HG03354 (cell line): ENCODE measurements around the gene FHL3.
A peak's percentile ranks its signal among the peaks of the same experiment; 100 is the strongest.
"Not testable (repeated sequence)": the region's sequence is repeated elsewhere in the genome, so short reads cannot be mapped to it uniquely, and the experiment has no call there.

Source experiments
- ATAC-seq: cut with Tn5 transposase; IDR thresholded peaks from one replicate; pipeline ENCODE4 v1.9.1; 2021; ENCODE audit warnings: mild to moderate bottlenecking; ENCODE audit not compliant: unreplicated experiment, poor library complexity, severe bottlenecking

FHL3 gene

DNA sequence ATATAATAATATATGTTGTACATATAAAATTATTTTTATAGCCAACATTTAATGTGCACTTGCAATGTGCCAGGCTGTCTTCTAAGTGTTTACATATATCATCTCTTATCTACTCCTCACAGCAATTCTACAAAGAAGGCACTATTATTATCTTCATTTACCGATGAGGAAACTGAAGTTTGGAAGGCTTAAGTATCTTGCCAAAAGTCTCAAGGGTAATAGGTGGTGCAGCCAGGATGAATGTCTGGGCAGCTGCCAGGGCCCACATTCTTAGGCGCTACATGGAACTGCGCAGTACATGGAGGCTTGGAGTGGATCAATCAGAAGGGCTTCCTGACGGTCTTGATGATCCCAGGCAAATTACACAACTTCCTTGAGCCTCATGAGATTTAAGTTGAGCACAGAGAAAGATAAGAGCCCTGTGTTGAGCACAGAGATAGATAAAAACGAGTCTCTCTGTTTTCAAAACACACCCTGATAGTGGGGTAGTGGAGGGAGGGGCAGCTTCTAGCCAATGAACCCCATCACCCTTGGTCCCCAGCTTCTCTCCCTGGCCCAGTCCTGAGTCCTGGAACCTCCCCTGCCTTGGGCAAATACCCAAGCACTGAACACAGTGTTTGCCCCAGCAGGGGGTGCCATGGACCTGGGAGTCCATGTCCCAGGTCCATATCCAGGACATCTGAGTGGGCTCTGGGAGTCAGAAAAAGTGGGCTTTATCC is 32.1 kb upstream of the FHL3 start:
- ATAC-seq: no peak

GRCh38 chr1:38034871-38035270 is 29.6 kb upstream of the FHL3 start:
- no peak for ATAC-seq

- not testable (repeated sequence) for ATAC-seq
Observed at GRCh38 chr1:38032992-38033391, 27.7 kb upstream of the FHL3 start.

DNA sequence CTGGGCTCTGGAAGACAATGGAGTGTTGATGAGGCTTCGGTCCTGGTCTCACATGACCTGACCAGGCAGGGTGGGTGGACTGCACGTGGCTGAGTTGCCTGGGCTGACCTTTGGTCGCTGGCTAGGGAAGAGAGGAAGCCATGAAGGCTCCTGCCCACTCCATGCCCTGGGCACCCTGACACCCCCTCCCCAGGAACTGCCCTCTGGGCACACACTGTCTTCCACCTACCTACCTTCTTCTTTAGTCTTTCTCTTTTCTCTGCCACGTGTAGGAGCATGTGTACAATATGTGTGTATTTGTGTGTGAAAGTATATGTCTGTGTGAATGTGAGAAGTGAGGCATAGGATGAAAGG is 26.2 kb upstream of the FHL3 start:
- ATAC-seq: no peak

DNA sequence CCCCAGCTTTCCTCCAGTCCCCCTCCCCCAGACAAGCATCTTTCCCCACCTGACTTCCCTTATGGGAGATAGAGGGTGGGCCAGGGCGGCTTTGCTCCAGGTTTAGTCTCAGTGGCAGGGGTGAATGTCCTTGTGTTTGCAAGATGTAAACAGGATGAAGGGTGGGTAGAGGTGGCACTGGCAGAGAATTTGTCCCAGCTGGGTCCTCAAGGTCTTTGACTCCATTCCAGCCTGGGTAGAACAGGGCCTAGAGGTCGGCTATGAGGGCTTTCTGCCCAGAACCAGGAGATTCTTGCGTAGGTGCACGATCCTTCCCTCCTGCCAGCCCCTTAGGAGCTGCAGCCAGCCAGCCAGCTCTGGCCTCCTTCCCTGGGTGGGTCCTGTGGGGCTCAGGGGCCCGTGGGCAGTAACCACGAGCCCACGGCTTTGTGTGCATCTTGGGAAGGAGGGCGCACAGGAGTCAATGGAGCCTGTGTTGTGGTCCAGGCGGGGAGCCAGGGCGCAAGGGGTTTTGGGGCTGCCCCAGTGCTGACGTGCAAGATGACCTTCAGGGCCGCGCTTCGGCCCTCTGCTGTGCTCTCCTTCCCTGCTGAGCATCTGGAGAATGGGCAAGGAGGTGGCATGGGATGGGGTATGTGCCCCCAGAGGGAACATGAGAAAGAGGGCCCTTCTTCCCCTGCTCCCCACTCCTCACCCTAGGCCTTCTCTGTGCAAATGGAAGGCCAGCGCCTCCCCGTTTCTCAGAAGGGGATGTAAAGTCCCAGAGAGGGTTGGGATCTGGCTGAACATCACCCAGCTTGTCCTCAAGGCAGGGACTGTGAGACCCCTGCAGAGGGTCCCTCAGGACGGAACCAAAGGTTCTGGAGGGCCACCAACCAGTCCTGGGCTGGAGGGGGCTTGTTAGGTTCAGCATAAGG is 25.5 kb upstream of the FHL3 start:
- ATAC-seq: no peak

- ATAC-seq: peak; percentile 51
Observed at GRCh38 chr1:38029685-38030511, 24.6 kb upstream of the FHL3 start.

GRCh38 chr1:38029081-38029681 is 23.9 kb upstream of the FHL3 start:
- no peak for ATAC-seq

- ATAC-seq: no peak
Observed at GRCh38 chr1:38028671-38029070, 23.4 kb upstream of the FHL3 start.

- peak; percentile 72 for ATAC-seq
Observed at GRCh38 chr1:38028105-38028591, 22.8 kb upstream of the FHL3 start.

GRCh38 chr1:38027201-38028104 is 22.1 kb upstream of the FHL3 start:
- no peak for ATAC-seq

DNA sequence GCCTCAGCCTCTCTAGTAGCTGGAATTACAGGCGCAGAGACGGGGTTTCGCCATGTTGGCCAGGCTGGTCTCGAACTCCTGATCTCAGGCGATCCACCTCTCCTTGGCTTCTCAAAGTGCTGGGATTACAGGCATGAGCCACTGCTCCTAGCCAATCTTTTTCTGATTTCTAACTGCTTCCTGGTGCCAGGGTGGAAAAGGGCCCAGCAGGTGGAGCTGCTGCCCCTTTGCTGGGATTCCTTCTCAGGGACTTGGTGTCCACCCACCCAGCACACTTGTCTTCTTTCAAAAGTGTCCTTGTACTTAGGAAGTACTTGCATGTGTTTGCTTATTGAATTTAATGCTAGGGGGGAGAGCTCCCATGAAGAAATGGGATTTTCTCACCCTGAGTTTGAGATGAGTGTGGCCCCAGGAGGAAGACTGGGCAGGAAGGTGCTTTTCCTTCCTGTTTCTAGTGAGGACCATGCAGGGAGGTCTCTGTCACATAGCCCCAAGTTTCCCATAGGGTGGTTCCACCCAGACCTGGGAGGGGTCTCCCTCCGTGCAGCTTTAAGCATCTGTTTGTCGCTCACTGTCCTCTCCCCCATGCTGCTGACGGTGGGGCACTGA is 21.4 kb upstream of the FHL3 start:
- no peak for ATAC-seq

DNA sequence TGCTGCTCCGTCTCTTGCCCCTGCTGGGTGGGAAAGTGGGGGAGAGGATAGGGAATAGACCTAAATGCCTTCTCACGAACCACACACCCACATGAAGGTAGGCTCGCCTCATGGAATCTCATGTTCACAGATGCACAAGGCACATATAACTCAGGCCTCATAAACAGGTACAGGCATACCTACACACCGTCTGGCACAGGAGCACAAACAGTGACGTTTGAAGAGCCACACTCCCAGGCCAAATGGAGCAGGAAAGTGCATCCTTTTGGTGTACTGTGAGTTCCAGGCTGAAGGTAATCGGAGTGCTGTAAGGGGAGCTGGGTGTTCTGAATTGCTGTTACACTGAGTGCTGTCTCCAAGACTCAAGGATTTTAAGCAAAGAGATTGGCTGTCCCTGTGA is 20.4 kb upstream of the FHL3 start:
- ATAC-seq: no peak

DNA sequence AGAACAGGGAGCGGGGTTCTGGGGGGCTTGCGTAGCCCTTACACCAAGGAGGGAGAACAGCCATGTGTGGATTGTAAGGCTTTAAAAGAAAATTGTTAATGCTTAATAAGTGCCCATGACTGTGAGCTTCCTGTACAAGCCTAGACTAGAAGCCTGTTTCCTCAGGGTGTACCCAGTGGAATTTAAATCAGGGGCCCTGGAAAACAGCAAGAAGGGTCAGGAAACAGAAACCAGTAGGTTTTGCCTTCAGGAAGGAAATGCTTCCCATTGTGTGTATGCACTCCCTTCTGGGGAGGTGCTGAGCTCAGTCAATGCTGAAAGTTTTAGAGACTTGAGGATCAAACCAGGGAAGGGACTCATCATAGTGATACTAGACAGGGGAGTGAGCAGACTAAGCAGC is 19.9 kb upstream of the FHL3 start:
- ATAC-seq: no peak

DNA sequence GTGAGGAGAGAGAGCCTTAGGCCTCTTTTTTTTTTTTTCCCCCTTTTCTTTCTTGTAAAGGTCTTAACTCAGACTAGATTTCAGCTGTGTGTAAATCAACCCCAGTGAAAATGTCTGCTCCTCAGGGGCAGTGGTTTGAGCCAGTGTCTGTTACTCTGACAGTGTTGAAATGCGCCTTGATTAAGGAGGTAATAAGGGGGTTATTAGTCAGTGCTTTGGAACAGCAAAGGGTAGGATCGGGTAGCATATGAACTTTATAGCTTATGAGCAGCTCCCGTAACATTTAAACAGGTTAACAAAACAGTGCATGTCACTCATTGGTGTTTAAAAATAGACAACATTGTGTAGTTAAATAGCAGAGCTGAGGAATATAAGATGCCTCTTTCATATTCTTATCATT is 17.5 kb upstream of the FHL3 start:
- no peak for ATAC-seq

- no peak for ATAC-seq
Observed at GRCh38 chr1:38021969-38022368, 16.7 kb upstream of the FHL3 start.

GRCh38 chr1:38020396-38020795 is 15.1 kb upstream of the FHL3 start:
- ATAC-seq: no peak

- no peak for ATAC-seq
Observed at GRCh38 chr1:38018864-38019343, 13.6 kb upstream of the FHL3 start.

DNA sequence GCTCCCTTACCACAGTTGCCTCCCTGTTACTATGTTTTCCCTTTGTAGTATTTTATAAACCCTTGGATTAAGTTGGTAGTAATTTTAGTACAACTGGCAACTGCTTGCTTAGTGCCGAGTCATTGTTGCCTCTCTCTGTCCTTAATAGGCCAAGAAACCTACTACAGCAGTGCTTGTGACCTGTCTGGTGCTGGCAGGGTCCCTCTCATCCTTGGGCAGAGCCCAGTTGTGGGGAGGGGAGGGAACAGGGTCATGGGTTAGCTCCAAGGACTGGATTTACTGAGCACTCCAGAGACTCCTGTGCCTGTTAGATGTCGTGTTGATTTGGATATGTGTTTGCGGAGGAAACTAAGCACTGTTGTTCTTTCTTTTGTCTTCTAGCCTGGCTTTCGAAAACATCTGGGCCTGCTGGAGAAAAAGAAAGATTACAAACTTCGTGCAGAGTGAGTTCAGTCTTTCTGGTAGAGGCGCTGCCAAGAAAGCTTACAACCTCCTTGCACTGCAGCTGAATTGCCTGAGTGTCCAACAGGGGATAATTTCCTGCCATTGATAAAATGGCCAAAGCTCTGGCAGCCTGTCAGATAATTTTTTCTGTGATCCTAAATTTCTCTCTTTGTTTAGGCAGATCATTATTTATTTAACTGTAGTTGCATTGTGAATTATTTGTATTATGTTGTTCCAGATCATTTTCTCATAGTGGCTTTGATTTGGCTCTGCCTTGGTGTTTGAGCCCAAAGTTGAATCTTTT is 10.8 kb upstream of the FHL3 start:
- ATAC-seq: no peak
